NB4 (cell line): ENCODE data around the gene COL23A1.

ENCODE experiments used
- MYC ChIP-seq: IDR thresholded peaks from 2 replicates; pipeline ENCODE4 v1.6.1; 2011; ENCODE audit warnings: low read depth, low read length
- POLR2A ChIP-seq: IDR thresholded peaks from 2 replicates; pipeline ENCODE4 v1.6.1; 2011; ENCODE audit warnings: mild to moderate bottlenecking; ENCODE audit not compliant: insufficient read length; ENCODE audit errors: extremely low read depth
- TF ChIP-seq, protein P1 (sequence below): IDR thresholded peaks from one replicate; pipeline ENCODE4 v1.5.1; 2012; ENCODE audit warnings: low read depth, low read length
- TF ChIP-seq, protein P2 (sequence below): IDR thresholded peaks from 2 replicates; pipeline ENCODE4 v1.6.1; 2011; ENCODE audit warnings: low read depth, low read length

DNA sequence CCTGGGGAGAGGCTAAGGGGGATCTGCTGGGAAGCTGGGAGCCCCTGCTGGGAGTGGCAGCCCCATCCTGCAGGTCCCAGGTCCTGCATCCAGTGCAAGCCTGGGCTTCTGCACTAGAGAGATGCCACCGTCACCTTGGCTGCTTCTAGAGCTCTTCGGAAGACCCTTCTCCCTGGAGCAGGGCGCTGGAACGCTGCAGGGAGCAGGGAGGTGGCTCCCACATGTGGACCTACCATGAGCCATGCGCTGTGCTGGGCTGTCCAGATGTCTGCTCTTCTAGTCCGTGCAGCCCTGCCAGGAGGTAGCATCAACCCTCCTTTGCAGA lies 266.7 kb downstream of the COL23A1 start:
- TF ChIP-seq POLR2A = no peak
- TF ChIP-seq, protein P1, sequence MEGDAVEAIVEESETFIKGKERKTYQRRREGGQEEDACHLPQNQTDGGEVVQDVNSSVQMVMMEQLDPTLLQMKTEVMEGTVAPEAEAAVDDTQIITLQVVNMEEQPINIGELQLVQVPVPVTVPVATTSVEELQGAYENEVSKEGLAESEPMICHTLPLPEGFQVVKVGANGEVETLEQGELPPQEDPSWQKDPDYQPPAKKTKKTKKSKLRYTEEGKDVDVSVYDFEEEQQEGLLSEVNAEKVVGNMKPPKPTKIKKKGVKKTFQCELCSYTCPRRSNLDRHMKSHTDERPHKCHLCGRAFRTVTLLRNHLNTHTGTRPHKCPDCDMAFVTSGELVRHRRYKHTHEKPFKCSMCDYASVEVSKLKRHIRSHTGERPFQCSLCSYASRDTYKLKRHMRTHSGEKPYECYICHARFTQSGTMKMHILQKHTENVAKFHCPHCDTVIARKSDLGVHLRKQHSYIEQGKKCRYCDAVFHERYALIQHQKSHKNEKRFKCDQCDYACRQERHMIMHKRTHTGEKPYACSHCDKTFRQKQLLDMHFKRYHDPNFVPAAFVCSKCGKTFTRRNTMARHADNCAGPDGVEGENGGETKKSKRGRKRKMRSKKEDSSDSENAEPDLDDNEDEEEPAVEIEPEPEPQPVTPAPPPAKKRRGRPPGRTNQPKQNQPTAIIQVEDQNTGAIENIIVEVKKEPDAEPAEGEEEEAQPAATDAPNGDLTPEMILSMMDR = no peak
- TF ChIP-seq, protein P2, sequence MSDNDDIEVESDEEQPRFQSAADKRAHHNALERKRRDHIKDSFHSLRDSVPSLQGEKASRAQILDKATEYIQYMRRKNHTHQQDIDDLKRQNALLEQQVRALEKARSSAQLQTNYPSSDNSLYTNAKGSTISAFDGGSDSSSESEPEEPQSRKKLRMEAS = no peak
- TF ChIP-seq MYC = no peak
